NCI-H146 treated with DMSO at 0.1 percent for 48 hours (cell line): ENCODE measurements around the gene PRRG1.
"Not testable (repeated sequence)": the region's sequence is repeated elsewhere in the genome, so short reads cannot be mapped to it uniquely, and the experiment has no call there.

Experiments
- DNase-seq: peaks from one replicate; lab custom pipeline; 2025; ENCODE audit not compliant: unreplicated experiment; lab: John Stamatoyannopoulos, UW

PRRG1 gene

DNA sequence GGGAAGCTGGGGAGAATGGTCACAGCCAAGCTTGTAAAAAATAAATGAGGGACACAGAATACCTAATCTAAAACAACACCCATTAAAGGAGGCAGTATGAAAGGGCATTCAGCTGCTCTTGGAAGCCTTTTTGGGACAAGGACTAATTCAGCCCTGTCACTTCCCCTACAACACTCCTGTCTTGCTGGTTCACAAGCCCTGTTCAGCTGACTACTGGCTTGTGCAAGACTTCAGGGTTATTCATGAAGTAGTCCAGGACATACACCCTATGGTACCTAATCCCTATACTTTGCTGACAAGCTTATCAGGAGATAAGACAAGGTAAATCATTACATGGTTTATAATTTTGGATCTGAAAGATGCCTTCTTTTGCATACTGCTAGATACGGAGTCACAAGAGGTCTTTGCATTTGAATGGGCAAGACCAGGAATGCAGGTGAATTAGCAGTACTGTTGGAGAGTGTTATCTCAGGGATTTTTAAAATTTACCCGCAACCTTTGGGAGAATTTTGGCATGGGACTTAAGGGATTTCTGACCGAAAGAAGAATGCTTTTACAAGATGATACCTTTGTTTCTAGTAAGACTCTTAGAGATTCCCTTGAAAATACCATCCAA, 119.1 kb downstream of the PRRG1 start:
- DNase-seq: no peak

DNA sequence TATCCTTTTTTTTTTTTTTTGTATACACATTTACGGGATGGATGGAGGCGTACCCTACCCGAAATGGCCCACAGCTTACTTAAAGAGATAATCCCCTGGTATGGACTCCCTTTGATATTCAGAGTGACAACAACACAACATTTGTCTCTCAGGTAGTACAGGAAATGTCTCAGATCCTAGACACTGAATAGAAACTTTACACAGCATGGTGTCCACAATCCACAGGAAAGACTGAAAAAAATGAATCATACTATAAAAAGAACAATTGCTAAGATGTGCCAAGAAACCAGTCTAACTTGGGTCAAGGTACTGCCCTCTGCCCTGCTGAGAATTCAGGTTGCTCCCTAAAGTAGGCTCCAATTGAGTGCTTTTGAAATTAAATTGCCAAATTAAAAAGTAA, 121.5 kb downstream of the PRRG1 start:
- DNase-seq: no peak

DNA sequence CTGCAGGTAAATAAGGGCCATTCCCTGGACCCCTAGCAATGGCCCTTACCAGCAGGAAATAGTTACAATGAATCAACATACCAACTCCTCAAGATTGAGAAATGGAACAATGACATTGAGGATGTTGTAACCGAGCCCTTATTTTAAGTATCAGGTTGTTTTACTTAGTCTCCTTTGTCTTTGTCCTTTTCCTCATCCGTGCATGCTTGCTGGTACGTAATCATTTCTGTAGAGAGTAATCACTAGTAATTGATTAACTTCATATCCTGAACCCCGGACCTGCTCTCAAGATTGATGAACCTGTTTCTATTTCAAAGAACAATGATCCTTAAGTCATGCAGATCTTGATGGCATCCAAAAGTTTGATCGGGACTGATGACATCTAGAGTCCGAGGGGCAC, 123.7 kb downstream of the PRRG1 start:
- no peak for DNase-seq

DNA sequence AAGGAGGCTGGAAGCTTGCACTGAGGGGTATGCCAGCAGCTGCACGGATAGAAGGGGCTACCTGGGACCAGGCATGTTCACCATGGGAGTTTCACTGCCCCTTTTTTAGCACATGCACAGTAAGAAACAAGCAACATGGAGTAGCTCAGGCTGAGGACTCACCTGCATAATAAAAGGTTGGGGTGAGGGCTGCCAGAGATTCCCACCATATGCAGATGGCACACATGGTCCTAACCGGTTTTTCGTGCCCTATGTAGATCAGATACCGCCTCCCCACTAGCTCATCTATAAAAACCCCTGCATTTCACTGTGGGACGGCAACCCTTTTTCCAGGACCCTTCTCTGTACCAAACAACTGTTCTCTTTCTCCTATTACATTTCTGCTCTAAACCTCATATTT, 125.3 kb downstream of the PRRG1 start:
- no peak for DNase-seq

DNA sequence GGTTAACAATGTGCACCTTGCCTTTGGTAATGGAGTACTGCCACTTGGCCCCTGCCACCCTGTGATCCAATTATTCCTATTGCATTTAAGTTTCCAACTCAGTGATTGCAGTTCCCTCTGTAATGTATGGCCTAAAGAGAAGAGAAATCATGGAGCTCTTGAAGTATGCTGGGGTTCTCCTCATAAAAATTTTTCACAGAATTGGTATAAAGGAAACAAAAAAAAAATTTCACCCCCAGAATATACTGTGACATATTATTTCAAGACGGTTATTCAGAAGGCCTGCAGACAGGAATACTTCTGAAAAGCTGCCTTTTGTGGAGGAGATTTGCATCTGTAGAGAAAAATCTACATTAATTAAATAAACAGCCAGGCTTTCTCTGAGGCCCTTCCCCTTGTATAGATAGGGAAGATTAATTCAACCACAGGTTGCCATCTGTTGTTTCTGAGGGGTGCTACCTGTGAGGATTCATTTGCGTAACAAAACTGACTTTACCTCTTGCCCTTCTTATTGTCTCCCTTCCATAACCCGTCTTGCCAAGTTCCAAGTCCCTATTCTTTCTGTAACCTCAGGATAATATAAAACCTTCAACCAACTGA, 127.5 kb downstream of the PRRG1 start:
- no peak for DNase-seq

DNA sequence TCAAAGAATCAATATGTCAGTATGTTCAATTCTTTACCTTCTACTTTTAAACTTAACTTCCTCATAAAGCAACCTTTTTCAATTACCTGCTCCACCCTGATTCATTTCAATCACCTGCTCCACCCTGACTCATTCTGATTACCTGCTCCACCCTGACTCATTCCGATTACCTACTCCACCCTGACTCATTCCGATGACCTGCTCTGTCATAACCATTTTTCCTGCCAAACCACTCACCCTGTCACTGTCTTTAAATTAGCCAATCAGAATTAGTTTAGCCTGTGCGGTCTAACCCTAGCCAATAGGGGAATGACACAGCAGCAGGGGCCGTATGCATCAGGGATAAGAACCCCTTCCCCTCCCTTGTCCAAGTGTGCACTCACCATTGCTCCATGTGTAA, 135.2 kb downstream of the PRRG1 start:
- not testable (repeated sequence) for DNase-seq

DNA sequence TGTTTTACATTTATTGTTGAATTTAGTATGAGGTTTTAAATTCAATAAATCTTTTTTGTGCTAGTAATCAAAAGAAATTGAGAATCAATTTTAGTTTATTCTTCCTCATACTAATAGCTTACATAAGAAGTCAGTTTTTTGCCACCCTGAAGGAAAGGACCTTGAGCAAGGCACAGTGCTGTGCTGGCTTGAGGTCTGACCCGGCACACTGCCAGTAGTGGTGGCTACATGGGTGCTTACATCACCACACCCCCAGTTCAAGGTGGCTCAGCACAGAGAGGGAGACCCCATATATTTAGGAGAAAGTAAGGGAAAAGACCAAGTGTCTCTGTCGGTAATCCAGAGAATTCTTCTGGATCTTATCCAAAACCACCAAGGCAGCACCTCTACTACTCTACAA, 136.3 kb downstream of the PRRG1 start:
- DNase-seq: no peak

DNA sequence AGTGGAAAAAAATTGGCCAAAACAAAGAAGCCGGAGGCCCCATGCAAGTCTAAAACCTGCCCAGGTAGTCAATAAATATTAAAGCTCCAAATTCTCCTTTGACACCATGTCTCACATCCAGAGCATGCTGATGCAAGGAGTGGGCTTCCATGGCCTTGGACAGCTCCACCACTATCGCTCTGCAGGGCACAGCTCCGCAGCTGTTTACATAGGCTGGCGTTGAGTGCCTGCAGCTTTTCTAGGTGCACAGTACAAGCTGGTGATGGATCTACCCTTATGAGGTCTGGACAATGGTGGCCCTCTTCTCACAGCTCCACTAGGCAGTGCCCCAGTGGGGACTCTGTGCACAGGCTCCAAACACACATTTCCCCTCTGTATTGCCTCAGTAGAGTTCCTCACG, 138.1 kb downstream of the PRRG1 start:
- no peak for DNase-seq

DNA sequence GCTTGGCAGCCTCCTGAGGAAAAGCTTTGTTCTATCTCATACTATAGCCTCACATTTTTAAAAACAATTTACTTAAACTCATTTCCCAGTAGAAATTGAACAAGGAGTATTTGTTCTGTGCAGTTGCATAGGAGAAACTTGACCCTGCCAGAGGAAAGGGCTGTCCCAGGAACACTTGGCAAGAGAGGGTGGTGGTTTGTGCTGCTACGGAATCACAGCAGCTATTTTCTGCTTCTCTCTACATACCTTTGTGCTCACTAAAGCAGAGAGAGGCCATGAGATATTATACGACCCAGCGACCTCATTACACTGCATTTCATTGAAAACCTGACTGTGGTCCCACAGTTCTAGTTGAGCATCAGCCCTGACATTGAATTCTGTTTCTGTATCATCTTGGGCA, 139.2 kb downstream of the PRRG1 start:
- DNase-seq: no peak

DNA sequence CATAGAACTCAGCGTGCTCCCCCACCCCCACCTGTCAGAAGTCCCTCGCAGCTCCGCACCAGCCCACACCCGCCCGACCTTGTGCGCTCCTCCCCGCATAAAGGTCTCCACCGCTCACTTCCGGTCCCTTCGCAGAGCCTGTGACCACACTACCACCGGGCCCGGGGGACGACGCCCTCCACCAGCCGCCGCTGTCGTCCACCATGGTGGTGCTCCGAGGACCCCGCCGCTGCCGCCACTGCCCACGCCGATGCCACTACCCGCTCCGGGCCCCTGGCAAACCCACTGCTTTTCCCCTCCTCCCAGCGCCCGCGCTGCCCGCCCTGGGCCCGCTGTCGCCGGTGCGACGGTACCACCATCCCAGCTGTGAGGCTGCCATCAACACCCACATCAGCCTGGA, 142.5 kb downstream of the PRRG1 start:
- DNase-seq: no peak

DNA sequence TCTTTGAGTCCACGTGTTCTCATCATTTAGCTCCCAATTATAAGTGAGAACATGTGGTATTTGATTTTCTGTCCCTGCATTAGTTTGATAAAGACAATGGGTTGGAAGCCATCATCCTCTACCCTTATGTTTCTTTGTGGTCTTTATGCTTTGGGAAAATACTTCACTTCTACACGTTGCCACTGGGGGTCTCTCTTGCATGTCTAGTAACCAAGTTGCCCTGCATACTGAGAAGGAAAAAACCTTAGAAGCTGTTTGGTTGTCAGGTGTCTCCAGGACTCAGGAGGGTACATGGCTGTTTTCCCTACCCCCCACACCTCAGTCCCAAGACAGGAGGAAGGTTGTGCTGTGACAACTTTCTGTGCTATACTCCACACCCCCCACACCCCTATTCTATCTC, 146.6 kb downstream of the PRRG1 start:
- not testable (repeated sequence) for DNase-seq

DNA sequence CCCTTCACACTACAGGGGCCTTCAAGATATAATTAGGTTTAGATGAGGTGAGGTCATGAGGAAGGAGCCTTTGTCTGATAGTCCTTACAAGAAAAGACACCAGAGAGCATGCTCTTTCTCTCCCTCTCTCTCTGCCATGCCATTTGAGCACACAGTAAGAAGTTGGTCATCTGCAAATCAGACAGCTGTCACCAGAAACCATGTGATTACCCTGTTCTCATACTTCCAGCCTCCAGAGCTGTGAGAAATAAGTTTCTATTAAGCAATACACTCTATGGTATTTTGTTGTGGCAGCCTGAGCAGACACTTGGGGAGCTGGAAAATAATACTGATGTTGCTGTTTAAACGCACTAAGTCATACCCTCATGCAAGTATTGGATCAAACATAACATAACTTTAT, 148.0 kb downstream of the PRRG1 start:
- DNase-seq: not testable (repeated sequence)

DNA sequence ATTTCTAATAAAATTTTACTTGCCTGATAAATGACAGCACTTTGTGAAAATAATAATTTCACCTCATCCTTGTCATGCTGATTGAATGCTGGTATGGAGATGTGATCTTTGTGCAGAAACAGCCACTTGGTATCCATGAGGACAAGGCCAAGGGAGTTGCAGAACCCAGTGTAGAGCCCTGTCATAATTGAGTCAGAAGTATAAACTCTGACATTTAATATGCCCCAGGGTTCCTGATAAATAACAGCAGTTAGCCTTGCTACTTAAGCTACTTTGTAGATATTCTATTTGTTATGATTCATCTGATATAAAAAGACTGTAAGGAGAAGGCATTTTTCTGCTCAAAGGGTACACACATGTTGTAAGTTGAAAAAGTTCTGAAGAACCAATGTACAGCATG, 149.2 kb downstream of the PRRG1 start:
- DNase-seq: not testable (repeated sequence)

DNA sequence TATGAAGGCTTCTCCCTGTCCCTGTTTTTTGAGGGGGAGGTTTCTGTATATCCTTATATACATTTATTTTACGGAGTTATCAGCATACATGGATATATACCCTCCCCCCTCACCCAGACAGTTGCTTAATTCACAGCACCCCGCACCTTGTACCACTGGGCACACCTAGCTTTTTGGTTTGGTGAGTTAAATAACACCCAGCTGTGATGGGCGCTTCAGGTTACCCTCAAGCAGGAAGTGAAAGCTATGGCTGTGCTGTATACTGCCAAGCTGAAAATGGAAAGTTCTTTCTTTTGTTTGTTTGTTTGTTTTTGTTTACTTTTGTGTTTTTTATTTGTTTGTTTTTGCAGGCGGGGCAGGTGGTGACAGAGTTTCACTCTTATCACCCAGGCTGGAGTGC, 150.5 kb downstream of the PRRG1 start:
- DNase-seq: not testable (repeated sequence)

DNA sequence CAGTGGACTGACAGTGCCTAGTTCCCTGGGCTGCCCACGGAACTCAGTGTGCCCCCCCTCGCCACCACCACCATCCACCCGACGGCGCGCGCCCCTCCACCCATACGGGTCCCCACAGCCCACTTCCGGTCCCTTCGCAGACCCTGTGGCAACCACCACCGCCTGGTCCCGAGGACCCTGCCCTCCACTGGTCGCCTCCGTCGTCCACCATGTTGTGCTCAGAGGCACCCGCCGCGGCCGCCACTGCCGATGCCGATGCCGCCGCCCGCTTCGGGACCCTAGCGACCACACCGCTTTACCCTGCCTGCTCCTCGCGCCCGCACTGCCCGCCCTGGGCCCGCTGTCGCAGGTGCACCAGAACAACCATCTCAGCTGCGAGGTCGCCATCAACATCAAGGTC, 155.8 kb downstream of the PRRG1 start:
- no peak for DNase-seq
